ENCODE measurements around the gene HOMER1.
"Not testable (repeated sequence)": the region's sequence is repeated elsewhere in the genome, so short reads cannot be mapped to it uniquely, and the experiment has no call there.

HOMER1 gene

GRCh38 chr5:79516986-79517385 lies 3.1 kb upstream of the HOMER1 start:
- no peak for DNase-seq

DNA sequence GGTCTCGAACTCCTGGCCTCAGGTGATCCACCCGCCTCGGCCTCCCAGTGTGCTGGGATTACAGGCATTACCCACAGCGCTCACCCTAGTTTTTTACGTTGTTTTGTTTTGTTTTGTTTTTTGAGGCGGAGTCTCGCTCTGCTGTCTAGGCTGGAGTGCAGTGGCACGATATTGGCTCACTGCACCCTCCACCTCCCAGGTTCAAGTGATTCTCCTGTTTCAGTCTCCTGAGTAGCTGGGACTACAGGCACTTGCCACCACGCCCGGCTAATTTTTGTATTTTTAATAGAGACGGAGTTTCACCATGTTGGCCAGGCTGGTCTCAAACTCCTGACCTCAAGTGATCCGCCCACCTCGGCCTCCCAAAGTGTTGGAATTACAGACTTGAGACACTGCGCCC lies 2.4 kb upstream of the HOMER1 start:
- not testable (repeated sequence) for DNase-seq

GRCh38 chr5:79514391-79515105 lies 614 bp upstream of the HOMER1 start:
- no peak for DNase-seq

- DNase-seq, result no peak
Measured at GRCh38 chr5:79513308-79513703, 628 bp downstream of the HOMER1 start.

GRCh38 chr5:79512471-79513307 lies 1.2 kb downstream of the HOMER1 start:
- DNase-seq, result no peak

DNA sequence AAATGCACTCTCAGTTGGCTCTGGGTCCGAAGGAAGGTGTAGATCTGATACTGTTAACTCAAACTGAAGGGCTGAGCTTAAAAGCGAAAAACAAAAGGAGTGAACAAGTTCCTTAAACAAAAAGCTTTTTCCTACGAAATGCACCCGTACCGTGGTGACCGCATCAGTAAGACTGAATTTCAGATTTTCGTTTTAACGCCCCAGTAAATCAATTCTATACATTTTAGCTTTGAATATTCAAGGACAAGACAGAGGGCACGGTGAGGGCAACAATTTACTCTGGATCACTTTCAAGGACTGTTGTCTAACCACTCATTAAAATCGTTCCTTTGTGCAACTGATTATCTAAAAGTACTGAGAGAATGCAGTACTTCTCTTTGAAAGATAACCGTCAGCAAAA lies 1.9 kb downstream of the HOMER1 start:
- DNase-seq, result no peak

- no peak for DNase-seq
Measured at GRCh38 chr5:79510638-79511037, 3.3 kb downstream of the HOMER1 start.

GRCh38 chr5:79509244-79509885 lies 4.6 kb downstream of the HOMER1 start:
- no peak for DNase-seq

GRCh38 chr5:79508794-79509193 lies 5.1 kb downstream of the HOMER1 start:
- no peak for DNase-seq

- DNase-seq, result no peak
Measured at GRCh38 chr5:79508354-79508753, 5.6 kb downstream of the HOMER1 start.

DNA sequence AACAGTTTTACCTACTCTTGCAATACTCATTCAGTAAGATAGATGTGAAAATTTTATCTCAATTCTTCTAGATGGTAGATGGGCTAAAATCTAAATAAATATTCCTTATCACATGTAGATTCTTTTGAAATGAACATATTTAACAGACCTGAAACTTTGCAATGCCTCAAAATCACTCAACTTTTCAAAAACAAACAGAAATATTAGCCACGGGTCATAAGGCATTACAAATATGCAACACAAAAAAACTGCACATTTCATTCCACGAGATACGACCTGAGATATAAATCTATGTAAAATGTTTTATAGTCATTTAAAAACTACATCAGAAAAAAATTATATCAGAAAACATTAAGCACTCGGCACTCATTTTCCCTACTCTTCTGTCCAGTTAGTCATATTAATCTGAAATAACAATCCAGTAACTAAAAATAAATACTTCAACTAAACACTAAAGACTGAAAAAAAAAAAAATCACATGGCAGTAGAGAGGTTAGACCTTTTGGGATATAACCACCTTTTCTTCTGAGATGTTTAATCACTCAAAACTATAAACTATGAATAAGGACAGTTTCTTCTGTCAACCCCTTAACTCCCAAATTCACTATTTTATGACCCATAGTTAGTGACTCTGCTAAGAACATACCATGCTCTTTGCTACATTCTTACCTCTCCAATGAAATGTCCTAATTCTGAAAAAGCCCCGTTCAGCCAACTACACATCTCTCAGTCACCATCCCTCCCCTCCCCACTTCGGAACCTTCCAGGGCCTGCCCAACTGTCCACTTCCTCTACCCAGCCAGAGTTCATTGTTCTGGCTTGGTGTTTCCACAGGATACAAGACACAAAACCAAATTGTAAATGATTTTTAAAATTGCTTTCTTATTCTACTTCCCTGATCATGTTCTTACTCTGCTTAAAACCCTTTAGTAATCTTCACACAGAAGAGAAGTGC lies 6.4 kb downstream of the HOMER1 start:
- DNase-seq, result no peak

GRCh38 chr5:79505138-79505537 lies 8.8 kb downstream of the HOMER1 start:
- DNase-seq, result no peak

DNA sequence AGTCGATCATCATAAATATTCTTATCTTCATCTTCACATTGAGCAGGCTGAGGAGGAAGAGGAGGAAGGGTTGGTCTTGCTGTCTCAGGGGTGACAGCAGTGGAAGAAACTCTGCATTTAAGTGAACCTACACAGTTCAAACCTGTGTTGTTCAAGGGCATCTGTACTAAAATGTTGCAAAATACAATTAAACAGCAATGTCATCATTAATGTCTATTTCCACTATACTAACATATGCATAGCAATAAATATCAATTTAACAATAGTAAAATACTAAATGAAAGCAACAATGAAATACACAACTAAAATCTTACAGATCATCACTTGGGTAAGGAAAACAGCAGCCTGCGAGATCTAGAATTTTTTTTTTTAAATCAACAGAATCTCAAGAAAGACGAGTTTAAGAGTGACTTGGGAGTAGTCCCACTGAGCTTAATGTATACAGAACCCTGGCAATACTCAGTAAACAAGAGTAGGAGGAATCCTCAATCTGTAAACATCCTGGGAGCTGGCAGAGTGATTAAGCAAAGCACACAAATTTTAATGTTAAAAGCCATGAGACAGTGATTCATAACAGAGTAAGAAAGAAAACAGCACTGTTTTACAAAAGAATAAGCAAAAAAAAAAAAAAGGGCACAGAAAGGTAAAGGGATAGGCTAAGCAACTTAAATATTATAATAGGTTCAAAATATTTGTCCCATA lies 10.0 kb downstream of the HOMER1 start:
- no peak for DNase-seq

- DNase-seq, result no peak
Measured at GRCh38 chr5:79499640-79500273, 14.2 kb downstream of the HOMER1 start.

- no peak for DNase-seq
Measured at GRCh38 chr5:79495311-79495710, 18.6 kb downstream of the HOMER1 start.

- DNase-seq, result no peak
Measured at GRCh38 chr5:79493596-79494345, 20.2 kb downstream of the HOMER1 start.

DNA sequence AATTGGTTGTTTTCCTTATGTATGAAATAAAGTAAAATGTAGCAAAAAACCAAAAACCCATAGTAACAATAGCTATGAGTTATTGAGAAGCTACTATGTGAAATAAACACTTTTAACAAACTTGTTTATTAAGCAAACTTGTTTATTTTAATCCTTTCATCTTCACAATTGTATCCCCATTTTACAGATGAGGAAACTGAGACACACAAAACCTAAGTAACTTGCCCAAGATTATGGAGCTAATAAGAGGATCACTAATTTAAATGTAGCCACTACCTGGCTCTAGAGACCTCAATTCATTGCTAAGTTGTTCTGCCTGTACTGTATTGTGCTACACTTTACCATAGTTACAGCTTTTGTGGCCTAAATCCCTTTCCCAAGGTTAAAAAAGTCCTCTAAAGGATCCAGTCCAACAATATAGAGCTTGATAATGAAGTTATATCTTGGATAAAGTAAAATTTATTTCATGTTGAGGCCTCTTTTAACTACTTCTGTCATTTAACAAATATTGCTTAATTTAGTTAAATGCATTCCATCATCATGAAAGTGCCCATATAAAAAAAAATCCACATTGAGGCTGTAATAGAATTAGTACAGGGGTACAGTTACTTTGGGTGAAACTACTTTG lies 22.1 kb downstream of the HOMER1 start:
- no peak for DNase-seq

- DNase-seq, result no peak
Measured at GRCh38 chr5:79490323-79490936, 23.5 kb downstream of the HOMER1 start.

- DNase-seq, result no peak
Measured at GRCh38 chr5:79489773-79490172, 24.2 kb downstream of the HOMER1 start.

DNA sequence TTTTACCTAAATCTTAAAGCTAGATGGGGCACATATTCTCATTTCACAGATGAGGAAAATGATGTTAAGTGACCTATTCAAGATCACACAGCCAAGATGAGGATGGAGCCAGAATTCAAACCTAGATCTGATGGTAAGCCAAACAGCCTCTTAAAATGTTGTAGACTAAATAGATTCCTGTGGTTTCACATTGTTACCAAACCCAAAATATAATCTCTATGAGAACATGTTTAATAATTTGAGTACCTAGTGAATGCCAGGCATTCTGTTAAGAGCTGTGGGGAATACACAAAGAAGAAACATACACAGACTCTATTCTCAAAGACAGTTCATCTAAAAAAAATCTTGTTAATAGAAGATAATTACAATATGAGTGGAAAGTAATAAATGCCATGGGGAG lies 25.2 kb downstream of the HOMER1 start:
- DNase-seq, result no peak
